Measurements from ENCODE around the gene DENND4B. TPM values are rescaled to one million over a fixed set of nuclear protein-coding genes. Genes with fewer than 3 reads are reported as not detected.

Gene DENND4B
- total RNA-seq, 1 donor from 2014 or later = 8.7 TPM

DNA sequence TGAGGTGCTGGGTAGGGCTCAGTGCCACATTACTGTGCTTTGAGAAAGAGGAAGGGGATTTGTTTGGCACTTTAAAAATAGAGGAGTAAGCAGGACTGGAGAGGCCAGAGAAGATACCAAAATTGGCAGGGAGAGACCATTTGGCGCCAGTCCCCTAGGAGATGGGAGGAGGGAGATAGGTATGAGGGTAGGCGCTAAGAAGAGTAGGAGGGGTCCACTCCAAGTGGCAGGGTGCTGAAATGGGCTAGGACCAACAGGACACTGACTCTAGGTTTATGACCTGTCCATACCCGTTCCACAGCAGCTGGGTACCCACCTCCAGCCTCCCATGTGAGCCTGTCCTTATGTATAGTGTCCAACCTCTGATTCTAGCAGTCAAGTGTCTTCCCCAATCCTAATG, 12.9 kb upstream of the DENND4B start:
- DNase-seq (ENCODE audit: low read depth) = no peak
- Histone ChIP-seq H3K36me3 (ENCODE audit: control insufficient read depth, insufficient read depth, low read length) (peaks cover 9% of the 10 kb centered on the region), H3K4me3 (ENCODE audit: low read depth, low read length) (no peak overlapping the region), H3K27me3 (ENCODE audit: control insufficient read depth, insufficient read depth, low read length) (no peaks in the 10 kb centered on the region)
- TF ChIP-seq, protein P1, sequence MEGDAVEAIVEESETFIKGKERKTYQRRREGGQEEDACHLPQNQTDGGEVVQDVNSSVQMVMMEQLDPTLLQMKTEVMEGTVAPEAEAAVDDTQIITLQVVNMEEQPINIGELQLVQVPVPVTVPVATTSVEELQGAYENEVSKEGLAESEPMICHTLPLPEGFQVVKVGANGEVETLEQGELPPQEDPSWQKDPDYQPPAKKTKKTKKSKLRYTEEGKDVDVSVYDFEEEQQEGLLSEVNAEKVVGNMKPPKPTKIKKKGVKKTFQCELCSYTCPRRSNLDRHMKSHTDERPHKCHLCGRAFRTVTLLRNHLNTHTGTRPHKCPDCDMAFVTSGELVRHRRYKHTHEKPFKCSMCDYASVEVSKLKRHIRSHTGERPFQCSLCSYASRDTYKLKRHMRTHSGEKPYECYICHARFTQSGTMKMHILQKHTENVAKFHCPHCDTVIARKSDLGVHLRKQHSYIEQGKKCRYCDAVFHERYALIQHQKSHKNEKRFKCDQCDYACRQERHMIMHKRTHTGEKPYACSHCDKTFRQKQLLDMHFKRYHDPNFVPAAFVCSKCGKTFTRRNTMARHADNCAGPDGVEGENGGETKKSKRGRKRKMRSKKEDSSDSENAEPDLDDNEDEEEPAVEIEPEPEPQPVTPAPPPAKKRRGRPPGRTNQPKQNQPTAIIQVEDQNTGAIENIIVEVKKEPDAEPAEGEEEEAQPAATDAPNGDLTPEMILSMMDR (IDR thresholded peaks at IDR 0.05; ENCODE audit: insufficient read depth, low read length, severe bottlenecking) = no peak
- no peak for FAIRE-seq

DNA sequence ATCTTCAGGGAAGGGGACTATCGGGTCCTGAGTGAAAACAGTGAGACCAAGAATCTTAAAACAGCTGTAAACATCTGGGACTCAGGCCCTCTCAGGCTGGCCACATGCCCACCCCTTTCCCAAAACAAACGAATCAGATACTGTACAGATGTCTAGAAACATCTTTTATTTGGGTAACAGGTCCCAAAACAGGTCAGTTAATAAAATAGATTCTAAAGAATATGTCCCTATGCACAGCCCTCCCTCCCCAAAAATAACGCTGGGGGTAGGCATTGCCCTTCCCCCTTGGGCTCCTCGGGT, 12.4 kb upstream of the DENND4B start:
- no peak for FAIRE-seq
- TF ChIP-seq, protein P1 (IDR thresholded peaks at IDR 0.05; ENCODE audit: insufficient read depth, low read length, severe bottlenecking) = no peak
- DNase-seq (ENCODE audit: low read depth) = no peak
- Histone ChIP-seq H3K27me3 (ENCODE audit: control insufficient read depth, insufficient read depth, low read length) (no peaks in the 10 kb centered on the region), H3K4me3 (ENCODE audit: low read depth, low read length) (no peak overlapping the region), H3K36me3 (ENCODE audit: control insufficient read depth, insufficient read depth, low read length) (peaks cover 9% of the 10 kb centered on the region)

DNA sequence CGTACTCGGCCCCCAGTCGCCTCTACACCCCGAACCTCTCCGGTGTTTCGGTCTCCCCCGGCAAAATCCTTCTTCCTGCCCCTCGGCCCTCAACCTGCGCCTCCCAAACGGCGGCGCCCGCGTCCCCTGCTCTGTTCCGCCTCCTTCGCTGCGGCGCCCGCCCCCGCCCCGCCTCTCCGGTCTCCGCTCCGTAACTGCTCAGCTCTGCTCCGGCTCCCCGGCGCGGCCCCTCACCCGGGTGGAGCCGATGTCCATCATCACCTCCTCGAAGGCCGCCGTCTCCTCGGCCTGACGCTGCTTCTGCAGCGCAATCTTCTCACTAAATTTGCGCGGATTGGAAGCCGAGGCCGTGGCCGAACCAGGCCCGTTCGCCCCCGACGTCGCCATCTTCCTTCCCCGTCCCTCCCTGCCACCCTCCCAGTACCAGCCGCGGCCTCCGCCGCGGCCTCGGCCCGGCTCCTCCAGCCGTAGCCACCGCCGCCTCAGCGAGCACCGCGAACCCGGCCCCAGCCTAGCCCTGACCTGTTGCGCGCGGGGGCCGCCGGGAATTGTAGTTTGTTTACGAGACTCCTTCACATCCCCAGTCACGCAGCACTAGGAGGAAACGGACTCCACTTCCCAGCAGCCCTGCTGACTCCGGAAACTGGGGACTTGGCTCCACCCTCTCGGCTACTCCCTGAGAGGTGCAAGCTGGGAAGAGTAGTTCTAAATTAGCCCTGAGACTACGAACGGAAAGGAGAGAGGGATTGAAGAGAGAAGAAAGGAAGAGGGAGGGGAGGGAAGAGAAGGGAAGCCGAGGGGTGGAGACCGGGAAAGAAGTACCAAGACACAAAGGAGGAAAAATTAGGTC, 11.8 kb upstream of the DENND4B start, which contains the start of gene CRTC2:
Gene CRTC2, minus strand, starts transcription at position 502 of the 850 bp plus-strand sequence. Its CDS starts 115 bp downstream, at position 387.
- Histone ChIP-seq H3K4me3 (ENCODE audit: low read depth, low read length) (peak within 1 kb of the TSS; percentile 87), H3K36me3 (ENCODE audit: control insufficient read depth, insufficient read depth, low read length) (peaks cover 12% of the 10 kb centered on the region), H3K27me3 (ENCODE audit: control insufficient read depth, insufficient read depth, low read length) (no peaks in the 10 kb centered on the region)
- DNase-seq (ENCODE audit: low read depth) = peak; percentile 96
- TF ChIP-seq, protein P1 (IDR thresholded peaks at IDR 0.05; ENCODE audit: insufficient read depth, low read length, severe bottlenecking) = peak; percentile 3
- no peak for FAIRE-seq

DNA sequence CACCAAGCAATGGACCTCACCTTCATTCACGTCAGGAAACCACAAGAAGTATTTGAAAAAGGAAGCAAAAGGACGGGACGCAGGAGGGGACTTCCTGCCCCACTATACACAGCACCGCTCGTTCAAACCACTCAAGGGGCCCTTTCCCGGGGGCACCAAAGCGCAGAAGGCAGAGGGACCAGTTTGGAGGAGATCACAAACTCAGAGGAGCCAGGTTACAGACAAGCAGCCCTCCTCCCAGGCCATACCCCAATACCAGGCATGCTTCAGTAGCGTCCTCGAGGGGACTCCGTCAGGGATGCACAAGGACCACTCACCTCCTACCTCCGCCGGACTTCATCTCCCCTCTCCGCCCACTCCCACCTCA, 11.2 kb upstream of the DENND4B start:
- DNase-seq (ENCODE audit: low read depth) (peak; percentile 26), FAIRE-seq (no peak)
- Histone ChIP-seq H3K27me3 (ENCODE audit: control insufficient read depth, insufficient read depth, low read length) (no peaks in the 10 kb centered on the region), H3K4me3 (ENCODE audit: low read depth, low read length) (peak overlapping the region; percentile 87), H3K36me3 (ENCODE audit: control insufficient read depth, insufficient read depth, low read length) (peaks cover 14% of the 10 kb centered on the region)
- TF ChIP-seq, protein P1 (IDR thresholded peaks at IDR 0.05; ENCODE audit: insufficient read depth, low read length, severe bottlenecking) = no peak

DNA sequence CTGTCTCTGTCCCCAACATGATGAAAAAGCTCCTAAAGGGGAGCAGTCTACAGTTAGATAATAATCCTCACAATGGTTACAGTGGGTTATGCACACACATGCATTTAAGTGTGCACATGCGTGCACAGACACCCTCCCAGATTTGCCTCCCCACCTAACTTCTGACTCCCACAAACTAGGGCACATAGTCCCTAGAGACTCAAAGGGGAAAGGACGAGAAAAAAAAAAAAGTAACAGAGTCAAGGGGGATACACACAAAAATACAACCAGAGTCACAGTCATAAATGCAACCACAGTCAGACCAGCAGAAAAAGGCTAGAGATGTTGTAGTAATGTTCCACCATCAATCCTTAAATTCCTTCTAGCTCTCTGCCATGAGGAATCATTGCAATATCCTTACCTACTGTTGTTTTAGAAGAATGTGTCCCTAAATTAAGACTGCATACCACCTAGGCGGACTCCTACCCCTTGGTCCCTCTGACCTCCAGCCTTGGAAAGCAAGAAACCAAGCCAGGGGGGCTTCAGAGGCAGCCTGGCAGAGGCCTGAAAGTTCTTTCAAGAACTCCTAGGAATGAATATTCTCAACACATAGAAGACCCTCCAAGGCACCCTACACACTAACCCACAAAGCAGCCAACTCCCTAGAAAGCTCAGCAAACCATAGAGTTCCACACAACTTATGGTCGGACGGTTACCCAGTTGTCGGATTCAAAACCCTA, 10.6 kb upstream of the DENND4B start:
- no peak for FAIRE-seq
- TF ChIP-seq, protein P1 (IDR thresholded peaks at IDR 0.05; ENCODE audit: insufficient read depth, low read length, severe bottlenecking) = no peak
- peak overlapping the region; percentile 87 for H3K4me3 ChIP-seq (ENCODE audit: low read depth, low read length)
- peaks cover 19% of the 10 kb centered on the region for H3K36me3 ChIP-seq (ENCODE audit: control insufficient read depth, insufficient read depth, low read length)
- H3K27me3 ChIP-seq (ENCODE audit: control insufficient read depth, insufficient read depth, low read length) = no peaks in the 10 kb centered on the region
- no peak for DNase-seq (ENCODE audit: low read depth)
